HCT116 (cell line): ENCODE data around the gene MYO3B. TPM values are rescaled to one million over a fixed set of nuclear protein-coding genes. Genes with fewer than 3 reads are reported as not detected.

ENCODE experiments used
- ATAC-seq: fragments of 200-7000 bp; cut with Tn5 transposase; 2 replicates; pipeline ENCODE4 v1.9.1; 2020; ENCODE audit warnings: mild to moderate bottlenecking, moderate library complexity
- BruUV-seq: library from RNA; stranded (reverse); fragments of 400-500 nt; replicated peaks from 2 replicates; lab custom pipeline; 2021; lab: Mats Ljungman, UMichigan
- CTCF ChIA-PET: fragments of 300-600 bp; sonication (Branson Sonifier 250); formaldehyde crosslinking; loops from one replicate; lab custom pipeline; 2021; ENCODE audit warnings: antibody characterized with exemption; lab: Charles Lee
- POLR2A ChIA-PET: fragments of 300-600, 350-600 bp; sonication (Branson Sonifier 250); formaldehyde crosslinking; loops from one replicate; lab custom pipeline; 2021; ENCODE audit warnings: antibody characterized with exemption; lab: Charles Lee
- RAD21 ChIA-PET, 2 experiments: fragments of 300-600 bp; sonication (Branson Sonifier 250); formaldehyde crosslinking; loops; one replicate each; lab custom pipeline; 2023; ENCODE audit warnings: low total read pairs in 2 of 2; ENCODE audit not compliant: uncharacterized antibody in 2 of 2, unreplicated experiment in 2 of 2, low non-redundant PET in 1 of 2; lab: Charles Lee
- DNase-seq: peaks from one replicate; pipeline ENCODE4 v3.0.0-alpha.2; 2010; ENCODE audit warnings: low read depth, low spot score
- H2AFZ ChIP-seq: fragments of 200-600 bp; shearing (Covaris generic), sonication (generic); 2 replicates; pipeline ENCODE4 v1.6.1; 2017; ENCODE audit warnings: low read depth, mixed run types, mixed read lengths, antibody characterized with exemption, low read length; ENCODE audit not compliant: poor library complexity, severe bottlenecking
- H3K27ac ChIP-seq: 2 replicates; pipeline ENCODE4 v1.5.1; 2012; ENCODE audit warnings: low read depth, low read length
- H3K27me3 ChIP-seq: fragments of 200-600 bp; sonication (generic); 2 replicates; pipeline ENCODE4 v1.6.1; 2016; ENCODE audit warnings: mixed run types, low read length, mixed read lengths; ENCODE audit not compliant: insufficient read depth
- H3K36me3 ChIP-seq, 2 experiments: fragments of 200-500 bp in 1 of 2; fragments of 200-600 bp in 1 of 2; sonication (Bioruptor generic) in 1 of 2; sonication (generic) in 1 of 2; 2 replicates each; pipeline versions ENCODE4 v1.5.1 to v1.6.1; 2014 to 2016; ENCODE audit warnings: low read length in 2 of 2, inconsistent platforms in 1 of 2, mixed read lengths in 1 of 2, mixed run types in 1 of 2; ENCODE audit not compliant: insufficient read depth in 2 of 2, control insufficient read depth in 1 of 2
- H3K4me1 ChIP-seq, 2 experiments: fragments of 200-600 bp in 1 of 2; sonication (generic) in 1 of 2; 2 replicates each; pipeline versions ENCODE4 v1.5.1 to v1.6.1; 2012 to 2017; ENCODE audit warnings: low read length in 2 of 2, inconsistent platforms in 1 of 2, mild to moderate bottlenecking in 1 of 2, mixed read lengths in 1 of 2, mixed run types in 1 of 2, moderate library complexity in 1 of 2; ENCODE audit not compliant: insufficient read depth in 2 of 2, control insufficient read depth in 1 of 2
- H3K4me2 ChIP-seq: fragments of 200-600 bp; sonication (generic); 2 replicates; pipeline ENCODE4 v1.6.1; 2017; ENCODE audit warnings: mixed run types, low read length, mixed read lengths
- H3K4me3 ChIP-seq, 2 experiments: fragments of 200-600 bp in 1 of 2; sonication (generic) in 1 of 2; replicated peaks in 1 of 2; 2 replicates each; pipeline ENCODE4 v1.5.1; 2011 to 2016; ENCODE audit warnings: low read length in 2 of 2, control low read depth in 1 of 2, low read depth in 1 of 2, mild to moderate bottlenecking in 1 of 2, mixed read lengths in 1 of 2, mixed run types in 1 of 2
- H3K79me2 ChIP-seq: fragments of 200-600 bp; sonication (generic); 2 replicates; pipeline ENCODE4 v1.6.1; 2017; ENCODE audit warnings: mild to moderate bottlenecking, mixed run types, low read length, moderate library complexity, mixed read lengths; ENCODE audit not compliant: insufficient read depth
- H3K9ac ChIP-seq: fragments of 200-600 bp; sonication (generic); 2 replicates; pipeline ENCODE4 v1.6.1; 2016; ENCODE audit warnings: low read length, mixed read lengths
- H3K9me2 ChIP-seq: fragments of 200-600 bp; sonication (generic), shearing (Covaris generic); 2 replicates; pipeline ENCODE4 v1.6.1; 2017; ENCODE audit warnings: mixed run types, mild to moderate bottlenecking, moderate library complexity; ENCODE audit not compliant: insufficient read depth
- H3K9me3 ChIP-seq, 2 experiments: fragments of 200-500 bp in 1 of 2; fragments of 200-600 bp in 1 of 2; sonication (Bioruptor generic) in 1 of 2; sonication (generic) in 1 of 2; 2 replicates each; pipeline ENCODE4 v1.6.1; 2014 to 2017; ENCODE audit warnings: low read length in 2 of 2, mixed read lengths in 2 of 2, inconsistent platforms in 1 of 2, low read depth in 1 of 2, mild to moderate bottlenecking in 1 of 2, mixed run types in 1 of 2, moderate library complexity in 1 of 2; ENCODE audit not compliant: control insufficient read depth in 1 of 2, insufficient read depth in 1 of 2
- H4K20me1 ChIP-seq: fragments of 200-600 bp; sonication (generic), shearing (Covaris generic); 2 replicates; pipeline ENCODE4 v1.6.1; 2017; ENCODE audit warnings: mixed run types, mild to moderate bottlenecking, moderate library complexity; ENCODE audit not compliant: insufficient read depth
- CEBPB ChIP-seq: IDR thresholded peaks from 2 replicates; pipeline ENCODE4 v1.6.1; 2012; ENCODE audit warnings: low read depth
- CTCF ChIP-seq, 3 experiments: fragments of 200-600 bp in 1 of 3; sonication (generic) in 1 of 3; IDR thresholded peaks in 2 of 3; conservative IDR thresholded peaks in 1 of 3; 2 replicates each; pipeline ENCODE4 v1.5.1; 2012 to 2017; ENCODE audit warnings: low read depth in 2 of 3, low read length in 2 of 3, antibody characterized with exemption in 1 of 3, borderline replicate concordance in 1 of 3, control low read depth in 1 of 3, mild to moderate bottlenecking in 1 of 3, mixed read lengths in 1 of 3, mixed run types in 1 of 3, moderate library complexity in 1 of 3; ENCODE audit not compliant: insufficient read depth in 1 of 3
- EGR1 ChIP-seq: IDR thresholded peaks from 2 replicates; pipeline ENCODE4 v1.6.1; 2012; ENCODE audit warnings: low read depth
- ELF1 ChIP-seq: IDR thresholded peaks from 2 replicates; pipeline ENCODE4 v1.6.1; 2012; ENCODE audit warnings: low read depth, borderline replicate concordance
- EZH2 ChIP-seq: fragments of 200-600 bp; sonication (generic); IDR thresholded peaks from 2 replicates; pipeline ENCODE4 v1.6.1; 2017; ENCODE audit warnings: antibody characterized with exemption, mixed run types
- EZH2phosphoT487 ChIP-seq: fragments of 200-600 bp; IDR thresholded peaks from 2 replicates; pipeline ENCODE4 v1.6.1; 2018; ENCODE audit warnings: antibody characterized with exemption, borderline replicate concordance
- JUND ChIP-seq: IDR thresholded peaks from 2 replicates; pipeline ENCODE4 v1.6.1; 2012
- MAX ChIP-seq: IDR thresholded peaks from 2 replicates; pipeline ENCODE4 v1.6.1; 2012
- POLR2A ChIP-seq: IDR thresholded peaks from 2 replicates; pipeline ENCODE4 v1.7.0; 2011; ENCODE audit warnings: borderline replicate concordance; ENCODE audit not compliant: insufficient read depth, insufficient read length; ENCODE audit errors: extremely low read depth
- POLR2AphosphoS5 ChIP-seq: IDR thresholded peaks from 2 replicates; pipeline ENCODE4 v1.6.1; 2011; ENCODE audit warnings: mild to moderate bottlenecking, low read depth, low read length, moderate library complexity
- RAD21 ChIP-seq: IDR thresholded peaks from 2 replicates; pipeline ENCODE4 v1.6.1; 2012; ENCODE audit warnings: low read depth, mild to moderate bottlenecking
- REST ChIP-seq: IDR thresholded peaks from 2 replicates; pipeline ENCODE4 v1.6.1; 2012; ENCODE audit warnings: low read depth
- SRF ChIP-seq: IDR thresholded peaks from 2 replicates; pipeline ENCODE4 v1.6.1; 2012; ENCODE audit warnings: low read depth
- TCF7L2 ChIP-seq: IDR thresholded peaks from 2 replicates; pipeline ENCODE4 v1.7.0; 2011; ENCODE audit warnings: borderline replicate concordance, inconsistent platforms; ENCODE audit not compliant: insufficient read depth, insufficient read length; ENCODE audit errors: extremely low read depth
- ZBTB33 ChIP-seq: IDR thresholded peaks from 2 replicates; pipeline ENCODE4 v1.6.1; 2011; ENCODE audit warnings: mild to moderate bottlenecking, low read length, moderate library complexity; ENCODE audit not compliant: insufficient replicate concordance; ENCODE audit errors: extremely low read depth
- ZNF274 ChIP-seq: fragments of 200-500 bp; sonication (Bioruptor generic); IDR thresholded peaks from 2 replicates; pipeline ENCODE4 v1.6.1; 2014; ENCODE audit warnings: mild to moderate bottlenecking, low read depth, low read length, inconsistent platforms
- intact Hi-C: fragments of 100-400 bp; cut with micrococcal nuclease; formaldehyde crosslinking; loops from 2 replicates; pipeline ENCODE4 v1.10.0; 2022
- total RNA-seq: library from RNA; stranded (reverse); gene quantifications from one replicate; pipeline ENCODE4 v1.2.1, GENCODE V29; 2021; ENCODE audit not compliant: unreplicated experiment

Gene MYO3B
- total RNA-seq, 1 experiment from 2014 or later, result not detected

- H3K36me3 ChIP-seq, result no peaks in the 10 kb centered on the region
- no peak overlapping the region for H3K9ac ChIP-seq
- H3K4me2 ChIP-seq, result no peak overlapping the region
- DNase-seq, result no peak
- peaks cover 24% of the 10 kb centered on the region for H3K27me3 ChIP-seq
- POLR2A ChIA-PET, result no interaction called here
- no peak overlapping the region for H2AFZ ChIP-seq
- TF ChIP-seq TCF7L2 (no peak), ZBTB33 (no peak), JUND (no peak), ELF1 (no peak), EGR1 (no peak), ZNF274 (no peak), REST (no peak), CEBPB (no peak), SRF (no peak), POLR2A (no peak), MAX (no peak), CTCF (IDR thresholded peaks at IDR 0.05 in 2 of 3, conservative IDR thresholded peaks at IDR 0.05 in 1 of 3; ENCODE audit: borderline replicate concordance in 1 of 3, insufficient read depth in 1 of 3, low read depth in 2 of 3, low read length in 2 of 3) (no peak), RAD21 (no peak), EZH2 (no peak), EZH2phosphoT487 (no peak), POLR2AphosphoS5 (no peak)
- no peak overlapping the region for H3K27ac ChIP-seq
- RAD21 ChIA-PET, result no interaction called here
- no peaks in the 10 kb centered on the region for H3K9me2 ChIP-seq
- H3K4me1 ChIP-seq, result peaks cover 0 to 1% of the 10 kb centered on the region in 2 experiments; a peak in 1 of 4 replicates
- intact Hi-C loops, result no loop called here
- CTCF ChIA-PET, result no interaction called here
- H3K79me2 ChIP-seq, result no peaks in the 10 kb centered on the region
- H3K4me3 ChIP-seq, result no peak overlapping the region
- no peak for ATAC-seq
- no peaks in the 10 kb centered on the region for H4K20me1 ChIP-seq
- no peaks in the 10 kb centered on the region for H3K9me3 ChIP-seq
- BruUV-seq, result no TSS peak
These were observed 66.0 kb downstream of the MYO3B start for GRCh38 chr2:170243898-170244297.
